Mesodermal cell (in vitro differentiated cells): Measurements from ENCODE around the gene FN3KRP.

Experiments
- H3K27ac ChIP-seq: 2 replicates; pipeline ENCODE4 v1.7.0; 2013; ENCODE audit warnings: mild to moderate bottlenecking, low read depth, low read length, moderate library complexity; ENCODE audit not compliant: severe bottlenecking
- H3K36me3 ChIP-seq: 2 replicates; pipeline ENCODE4 v1.7.1; 2013; ENCODE audit warnings: mild to moderate bottlenecking, low read length, moderate library complexity; ENCODE audit not compliant: control insufficient read depth, insufficient read depth
- H3K4me1 ChIP-seq: one replicate; pipeline ENCODE4 v1.7.1; 2013; ENCODE audit warnings: mild to moderate bottlenecking, low read length; ENCODE audit not compliant: insufficient read depth, control insufficient read depth, poor library complexity, severe bottlenecking
- H3K4me3 ChIP-seq: 2 replicates; pipeline ENCODE4 v1.7.0; 2013; ENCODE audit warnings: low read length, control low read depth, mild to moderate bottlenecking; ENCODE audit not compliant: insufficient read depth, poor library complexity, severe bottlenecking; ENCODE audit errors: extremely low read depth
- H3K9me3 ChIP-seq: 2 replicates; pipeline ENCODE4 v1.7.1; 2013; ENCODE audit warnings: mild to moderate bottlenecking, low read length, moderate library complexity; ENCODE audit not compliant: control insufficient read depth
- WGBS, 2 experiments: methylation state at CpG; one replicate each; pipeline ENCODE4 v1.1.5; 2013; ENCODE audit warnings: missing lambda C conversion rate in 2 of 2; ENCODE audit not compliant: insufficient coverage in 2 of 2; 5-methylcytosine and 5-hydroxymethylcytosine counted together

The FN3KRP gene

GRCh38 chr17:82678265-82678891, 38.1 kb upstream of the FN3KRP start:
- Histone ChIP-seq H3K36me3 (no peaks in the 10 kb centered on the region), H3K27ac (no peak overlapping the region), H3K4me3 (no peak overlapping the region), H3K9me3 (peaks cover 6% of the 10 kb centered on the region), H3K4me1 (no peaks in the 10 kb centered on the region)
- WGBS, 2 experiments = 91% methylated on average over 6 to 12 of the region's 14 CpGs

GRCh38 chr17:82679586-82680465, 36.7 kb upstream of the FN3KRP start:
- H3K9me3 ChIP-seq = peaks cover 6% of the 10 kb centered on the region
- H3K27ac ChIP-seq = no peak overlapping the region
- 84 to 88% methylated on average over 25 to 26 of the region's 28 CpGs for WGBS, 2 experiments
- H3K36me3 ChIP-seq = no peaks in the 10 kb centered on the region
- H3K4me3 ChIP-seq = no peak overlapping the region
- H3K4me1 ChIP-seq = no peaks in the 10 kb centered on the region

- H3K36me3 ChIP-seq = no peaks in the 10 kb centered on the region
- no peaks in the 10 kb centered on the region for H3K4me1 ChIP-seq
- no peak overlapping the region for H3K4me3 ChIP-seq
- peaks cover 6% of the 10 kb centered on the region for H3K9me3 ChIP-seq
- no peak overlapping the region for H3K27ac ChIP-seq
- WGBS, 2 experiments = 83 to 100% methylated on average over 1 of the region's 3 CpGs
Observed at GRCh38 chr17:82681547-82681946, 35.0 kb upstream of the FN3KRP start.

- no peaks in the 10 kb centered on the region for H3K4me1 ChIP-seq
- H3K9me3 ChIP-seq = peaks cover 6% of the 10 kb centered on the region
- H3K36me3 ChIP-seq = no peaks in the 10 kb centered on the region
- H3K4me3 ChIP-seq = no peak overlapping the region
- H3K27ac ChIP-seq = no peak overlapping the region
- 64 to 100% methylated on average over 1 of the region's 1 CpG for WGBS, 2 experiments
Observed at GRCh38 chr17:82683534-82683933, 33.0 kb upstream of the FN3KRP start.

GRCh38 chr17:82684228-82684841, 32.2 kb upstream of the FN3KRP start:
- Histone ChIP-seq H3K4me3 (no peak overlapping the region), H3K27ac (no peak overlapping the region), H3K4me1 (no peaks in the 10 kb centered on the region), H3K9me3 (peaks cover 6% of the 10 kb centered on the region), H3K36me3 (no peaks in the 10 kb centered on the region)
- 88 to 93% methylated on average over 8 to 9 of the region's 13 CpGs for whole genome bisulfite sequencing, 2 experiments

GRCh38 chr17:82685291-82685690, 31.2 kb upstream of the FN3KRP start:
- no peaks in the 10 kb centered on the region for H3K4me1 ChIP-seq

GRCh38 chr17:82686366-82687324, 29.9 kb upstream of the FN3KRP start:
- no peaks in the 10 kb centered on the region for H3K9me3 ChIP-seq
- H3K27ac ChIP-seq = no peak overlapping the region
- no peaks in the 10 kb centered on the region for H3K36me3 ChIP-seq
- H3K4me3 ChIP-seq = no peak overlapping the region
- no peaks in the 10 kb centered on the region for H3K4me1 ChIP-seq
- WGBS, 2 experiments = 93 to 94% methylated on average over 12 to 16 of the region's 19 CpGs

More at GRCh38 chr17:82685291-82685690, 31.2 kb upstream of the FN3KRP start:
- peaks cover 6% of the 10 kb centered on the region for H3K9me3 ChIP-seq
- no peaks in the 10 kb centered on the region for H3K36me3 ChIP-seq
- WGBS, 2 experiments = 89 to 91% methylated on average over 11 to 12 of the region's 12 CpGs
- no peak overlapping the region for H3K4me3 ChIP-seq
- no peak overlapping the region for H3K27ac ChIP-seq

- H3K36me3 ChIP-seq = no peaks in the 10 kb centered on the region
- no peaks in the 10 kb centered on the region for H3K4me1 ChIP-seq
- H3K9me3 ChIP-seq = no peaks in the 10 kb centered on the region
- WGBS, 2 experiments = 83 to 86% methylated on average over 7 to 8 of the region's 10 CpGs
- H3K4me3 ChIP-seq = no peak overlapping the region
- no peak overlapping the region for H3K27ac ChIP-seq
Observed at GRCh38 chr17:82687375-82687861, 29.1 kb upstream of the FN3KRP start.

GRCh38 chr17:82687871-82688270, 28.6 kb upstream of the FN3KRP start:
- WGBS, 2 experiments = 88 to 95% methylated on average over 8 to 9 of the region's 9 CpGs
- H3K4me1 ChIP-seq = no peaks in the 10 kb centered on the region
- H3K27ac ChIP-seq = no peak overlapping the region
- H3K4me3 ChIP-seq = no peak overlapping the region
- H3K9me3 ChIP-seq = no peaks in the 10 kb centered on the region
- H3K36me3 ChIP-seq = no peaks in the 10 kb centered on the region

- Histone ChIP-seq H3K36me3 (no peaks in the 10 kb centered on the region), H3K4me1 (no peaks in the 10 kb centered on the region), H3K9me3 (peaks cover under 1% of the 10 kb centered on the region), H3K4me3 (no peak overlapping the region), H3K27ac (no peak overlapping the region)
- 81 to 84% methylated on average over 8 of the region's 8 CpGs for WGBS, 2 experiments
Observed at GRCh38 chr17:82689077-82689476, 27.4 kb upstream of the FN3KRP start.
